Activated CD8-positive, alpha-beta T cell treated with anti-CD3 and anti-CD28 coated beads for 36 hours (primary cell): ENCODE measurements around the gene MAZ. TPM values are rescaled to one million over a fixed set of nuclear protein-coding genes. Genes with fewer than 3 reads are reported as not detected.
"Not testable (repeated sequence)": the region's sequence is repeated elsewhere in the genome, so short reads cannot be mapped to it uniquely, and the experiment has no call there.

Experiments used
- ATAC-seq: fragments of 200-7000 bp; cut with Tn5 transposase; one replicate; pipeline ENCODE4 v1.10.0; 2021; ENCODE audit warnings: mild to moderate bottlenecking, moderate library complexity
- CTCF ChIA-PET: fragments of 350-600 bp; sonication (Branson Sonifier 250); formaldehyde crosslinking; loops from one replicate; lab custom pipeline; 2021; ENCODE audit warnings: antibody characterized with exemption; lab: Charles Lee
- POLR2A ChIA-PET: fragments of 350-600 bp; sonication (Branson Sonifier 250); formaldehyde crosslinking; loops from one replicate; lab custom pipeline; 2021; ENCODE audit warnings: antibody characterized with exemption; lab: Charles Lee
- DNase-seq: peaks from one replicate; pipeline ENCODE4 v3.0.0-alpha.2; 2020
- H3K27ac Mint-ChIP-seq: one replicate; pipeline ENCODE4 v1.8.0; 2021; ENCODE audit warnings: mild to moderate bottlenecking, mixed read lengths
- H3K27me3 Mint-ChIP-seq: one replicate; pipeline ENCODE4 v1.8.0; 2021; ENCODE audit warnings: mixed read lengths
- H3K36me3 Mint-ChIP-seq: one replicate; pipeline ENCODE4 v1.8.0; 2021; ENCODE audit warnings: low read depth, mixed read lengths
- H3K4me1 Mint-ChIP-seq: one replicate; pipeline ENCODE4 v1.8.0; 2021; ENCODE audit warnings: low read depth, mixed read lengths
- H3K4me3 Mint-ChIP-seq: one replicate; pipeline ENCODE4 v1.8.0; 2021; ENCODE audit warnings: mild to moderate bottlenecking, moderate library complexity, mixed read lengths
- H3K9me3 Mint-ChIP-seq: one replicate; pipeline ENCODE4 v1.8.0; 2021; ENCODE audit warnings: mixed read lengths
- CTCF ChIP-seq: fragments of 200-600 bp; IDR thresholded peaks from one replicate; pipeline ENCODE4 v1.8.0; 2022; ENCODE audit warnings: antibody characterized with exemption, mild to moderate bottlenecking
- intact Hi-C: fragments of 100-400 bp; cut with micrococcal nuclease; formaldehyde crosslinking; loops from one replicate; pipeline ENCODE4 v1.10.0; 2022
- total RNA-seq, 2 experiments: library from RNA; stranded (reverse); gene quantifications; one replicate each; pipeline ENCODE4 v1.2.3, GENCODE V29; 2021

The MAZ gene
- total RNA-seq, 2 experiments from 2014 or later, result 380 to 382 TPM

GRCh38 chr16:29825145-29826044, 19.1 kb downstream of the MAZ start:
- Mint-ChIP-seq H3K4me3 (peak overlapping the region; percentile 22), H3K36me3 (peaks cover 2% of the 10 kb centered on the region), H3K27me3 (no peaks in the 10 kb centered on the region), H3K27ac (peak overlapping the region; percentile 87), H3K4me1 (peaks cover 75% of the 10 kb centered on the region), H3K9me3 (no peaks in the 10 kb centered on the region)
- CTCF ChIA-PET, result interaction anchor here (1.3 to 6.6 kb wide), 7 partner anchors 9 to 148 kb away, joined by 3 to 40 read pairs (median 13); partner anchors contain the start of genes PAGR1 and TAOK2
- DNase-seq (peak; percentile 76), ATAC-seq (peak; percentile 60)
- POLR2A ChIA-PET, result interaction anchor here (0.6 to 13.9 kb wide), 7 partner anchors 9 to 101 kb away, joined by 3 to 167 read pairs (median 7); partner anchors contain the start of genes KIF22, MAZ, PAGR1 and PRRT2
- TF ChIP-seq CTCF, result no peak
- intact Hi-C loops, result no loop called here

- TF ChIP-seq CTCF, result no peak
- POLR2A ChIA-PET, result interaction anchor here (0.6 to 13.9 kb wide), 8 partner anchors 10 to 161 kb away, joined by 3 to 167 read pairs (median 6); partner anchors contain the start of genes KIF22, MAZ, PAGR1 and PRRT2
- intact Hi-C loops, result no loop called here
- no peaks in the 10 kb centered on the region for H3K9me3 Mint-ChIP-seq
- peaks cover 2% of the 10 kb centered on the region for H3K36me3 Mint-ChIP-seq
- ATAC-seq, result no peak
- H3K4me3 Mint-ChIP-seq, result peak overlapping the region; percentile 66
- DNase-seq, result no peak
- peaks cover 67% of the 10 kb centered on the region for H3K4me1 Mint-ChIP-seq
- H3K27ac Mint-ChIP-seq, result peak overlapping the region; percentile 88
- no peaks in the 10 kb centered on the region for H3K27me3 Mint-ChIP-seq
- CTCF ChIA-PET, result interaction anchor here (1.3 to 6.6 kb wide), 8 partner anchors 10 to 147 kb away, joined by 3 to 40 read pairs (median 8); partner anchors contain the start of genes PAGR1 and TAOK2
These were observed 20.0 kb downstream of the MAZ start for GRCh38 chr16:29826342-29826695.

GRCh38 chr16:29830774-29831173, 24.4 kb downstream of the MAZ start:
- Mint-ChIP-seq H3K4me1 (peaks cover 45% of the 10 kb centered on the region), H3K4me3 (no peak overlapping the region), H3K9me3 (no peaks in the 10 kb centered on the region), H3K27ac (no peak overlapping the region), H3K36me3 (peaks cover 16% of the 10 kb centered on the region), H3K27me3 (no peaks in the 10 kb centered on the region)
- ATAC-seq, result no peak
- POLR2A ChIA-PET, result no interaction called here
- CTCF ChIA-PET, result no interaction called here
- TF ChIP-seq CTCF, result no peak
- DNase-seq, result no peak
- intact Hi-C loops, result no loop called here

GRCh38 chr16:29831490-29831889, 25.2 kb downstream of the MAZ start:
- DNase-seq, result no peak
- no peak overlapping the region for H3K27ac Mint-ChIP-seq
- ChIA-PET CTCF (no interaction called here), POLR2A (no interaction called here)
- H3K4me1 Mint-ChIP-seq, result peaks cover 40% of the 10 kb centered on the region
- intact Hi-C loops, result no loop called here
- no peaks in the 10 kb centered on the region for H3K27me3 Mint-ChIP-seq
- no peak for TF ChIP-seq CTCF
- ATAC-seq, result no peak
- H3K9me3 Mint-ChIP-seq, result no peaks in the 10 kb centered on the region
- no peak overlapping the region for H3K4me3 Mint-ChIP-seq
- H3K36me3 Mint-ChIP-seq, result peaks cover 16% of the 10 kb centered on the region

GRCh38 chr16:29833219-29833618, 26.9 kb downstream of the MAZ start:
- peaks cover 19% of the 10 kb centered on the region for H3K36me3 Mint-ChIP-seq
- POLR2A ChIA-PET, CTCF ChIA-PET, ATAC-seq, H3K27me3 Mint-ChIP-seq, H3K4me3 Mint-ChIP-seq, H3K9me3 Mint-ChIP-seq, intact Hi-C loops, H3K27ac Mint-ChIP-seq, DNase-seq: not testable (repeated sequence)
- peaks cover 26% of the 10 kb centered on the region for H3K4me1 Mint-ChIP-seq
